Activated naive CD8-positive, alpha-beta T cell treated with anti-CD3 and anti-CD28 coated beads, Interleukin-2, amount 50 U/mL, for 24 hours (primary cell): ENCODE measurements around the gene EPYC.
"Not testable (repeated sequence)": the region's sequence is repeated elsewhere in the genome, so short reads cannot be mapped to it uniquely, and the experiment has no call there.

Experiments used
- ATAC-seq: fragments of 150-1000 bp; cut with Tn5 transposase; one replicate; pipeline ENCODE4 v1.10.0; 2021
- DNase-seq: peaks from one replicate; pipeline ENCODE4 v3.0.0; 2021
- H3K27ac Mint-ChIP-seq: one replicate; pipeline ENCODE4 v1.8.0; 2021; ENCODE audit warnings: mild to moderate bottlenecking, mixed read lengths
- H3K27me3 Mint-ChIP-seq: one replicate; pipeline ENCODE4 v1.8.0; 2021; ENCODE audit warnings: mixed read lengths
- H3K36me3 Mint-ChIP-seq: one replicate; pipeline ENCODE4 v1.8.0; 2021; ENCODE audit warnings: low read depth, mixed read lengths
- H3K4me1 Mint-ChIP-seq: one replicate; pipeline ENCODE4 v1.8.0; 2021; ENCODE audit warnings: mixed read lengths
- H3K4me3 Mint-ChIP-seq: one replicate; pipeline ENCODE4 v1.8.0; 2021; ENCODE audit warnings: mild to moderate bottlenecking, moderate library complexity, mixed read lengths
- H3K9me3 Mint-ChIP-seq: one replicate; pipeline ENCODE4 v1.8.0; 2021; ENCODE audit warnings: mixed read lengths

The EPYC gene

DNA sequence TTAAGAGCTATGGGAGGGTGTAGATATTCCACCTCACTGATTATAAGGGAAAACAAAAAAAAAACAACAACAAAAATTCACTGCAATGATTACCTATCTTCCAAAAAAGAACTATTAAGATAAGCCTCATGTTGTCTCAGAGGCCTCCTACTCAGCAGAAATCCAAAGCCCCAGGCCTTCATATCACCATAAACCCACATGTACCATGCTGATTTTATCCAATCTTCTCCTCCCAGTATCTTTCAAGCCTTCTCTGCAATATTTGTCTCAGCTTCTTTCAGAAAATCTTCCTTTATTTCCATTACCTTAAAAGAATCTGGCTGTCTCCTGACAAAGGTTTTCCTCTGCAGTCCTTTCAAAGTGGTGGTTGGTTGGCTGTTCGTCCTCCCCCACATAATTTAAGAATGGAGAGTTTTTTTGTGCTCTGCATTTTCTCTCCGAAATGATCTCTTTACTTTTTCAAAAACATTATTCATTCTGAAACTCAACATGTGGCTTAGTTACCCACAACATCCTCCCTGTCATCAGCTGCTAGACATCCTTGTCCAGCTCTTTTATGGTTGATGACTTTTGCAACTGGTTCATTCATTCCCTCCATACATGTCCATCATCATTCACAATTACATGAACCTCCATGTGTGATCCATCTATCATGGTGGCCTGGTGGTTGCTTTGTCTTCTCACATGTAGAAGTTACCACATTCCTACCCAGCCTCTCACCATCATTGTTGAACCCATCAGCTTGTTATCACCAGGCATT, 2.9 kb upstream of the EPYC start:
- Mint-ChIP-seq H3K4me3 (peak overlapping the region; percentile 16), H3K36me3 (no peaks in the 10 kb centered on the region), H3K9me3 (peaks cover 3% of the 10 kb centered on the region), H3K4me1 (peaks cover 15% of the 10 kb centered on the region), H3K27ac (peak overlapping the region; percentile 59), H3K27me3 (peaks cover 22% of the 10 kb centered on the region)
- DNase-seq: no peak
- ATAC-seq: peak; percentile 59

- Mint-ChIP-seq H3K27ac (no peak overlapping the region), H3K27me3 (peaks cover 15% of the 10 kb centered on the region), H3K4me3 (no peak overlapping the region), H3K9me3 (peaks cover 3% of the 10 kb centered on the region), H3K36me3 (no peaks in the 10 kb centered on the region), H3K4me1 (peaks cover 12% of the 10 kb centered on the region)
- DNase-seq (no peak), ATAC-seq (no peak)
These were observed 1.0 kb downstream of the EPYC start for GRCh38 chr12:91003737-91004136.

DNA sequence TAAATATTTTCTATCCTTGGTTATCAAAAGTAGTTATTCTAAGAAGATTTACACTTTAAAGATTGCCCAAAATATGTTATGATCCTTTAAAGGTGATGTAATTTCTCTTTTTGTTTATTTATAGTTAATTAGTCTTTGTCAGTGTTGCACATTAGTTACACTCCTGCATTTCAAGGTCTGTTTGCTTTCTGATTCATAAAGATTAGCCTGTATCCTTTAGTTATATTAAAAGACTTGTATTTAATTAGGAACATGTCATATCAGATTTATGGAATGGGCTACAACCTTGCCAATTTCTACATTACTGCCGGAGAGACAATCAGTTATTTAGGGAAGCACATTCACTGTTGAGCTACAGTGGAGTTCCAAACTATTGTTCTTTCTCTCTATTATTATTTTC, 3.5 kb downstream of the EPYC start:
- ATAC-seq: no peak
- peaks cover 4% of the 10 kb centered on the region for H3K27me3 Mint-ChIP-seq
- no peaks in the 10 kb centered on the region for H3K36me3 Mint-ChIP-seq
- no peak overlapping the region for H3K27ac Mint-ChIP-seq
- no peaks in the 10 kb centered on the region for H3K4me1 Mint-ChIP-seq
- H3K4me3 Mint-ChIP-seq: no peak overlapping the region
- H3K9me3 Mint-ChIP-seq: no peaks in the 10 kb centered on the region
- DNase-seq: no peak

GRCh38 chr12:90999966-91000365, 4.8 kb downstream of the EPYC start:
- no peaks in the 10 kb centered on the region for H3K4me1 Mint-ChIP-seq
- DNase-seq (no peak), ATAC-seq (no peak)
- H3K27me3 Mint-ChIP-seq: peaks cover 4% of the 10 kb centered on the region
- H3K27ac Mint-ChIP-seq: no peak overlapping the region
- H3K9me3 Mint-ChIP-seq: no peaks in the 10 kb centered on the region
- H3K4me3 Mint-ChIP-seq: no peak overlapping the region
- H3K36me3 Mint-ChIP-seq: no peaks in the 10 kb centered on the region

DNA sequence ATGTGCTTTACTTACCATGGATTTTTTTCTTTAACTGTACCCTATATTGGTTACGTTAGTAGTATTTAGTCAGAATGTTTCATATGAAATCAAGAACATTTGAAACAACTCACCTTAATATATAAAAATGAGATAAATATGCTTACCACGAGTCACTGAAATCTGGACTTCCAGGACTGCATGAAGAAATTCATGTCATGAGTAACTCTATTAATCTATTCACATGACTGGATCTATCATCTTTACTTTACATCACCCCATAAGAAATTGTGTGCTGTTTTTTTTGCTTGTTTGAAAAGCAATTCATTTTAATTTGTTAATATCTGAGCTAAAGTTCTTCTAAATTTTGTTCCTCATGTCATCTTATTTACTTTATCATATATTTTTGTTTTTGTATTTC, 5.2 kb downstream of the EPYC start:
- Mint-ChIP-seq H3K4me1 (no peaks in the 10 kb centered on the region), H3K9me3 (no peaks in the 10 kb centered on the region), H3K27me3 (peaks cover 4% of the 10 kb centered on the region), H3K36me3 (no peaks in the 10 kb centered on the region), H3K27ac (no peak overlapping the region), H3K4me3 (no peak overlapping the region)
- DNase-seq: no peak
- no peak for ATAC-seq

GRCh38 chr12:90995010-90995409, 9.8 kb downstream of the EPYC start:
- Mint-ChIP-seq H3K9me3 (no peaks in the 10 kb centered on the region), H3K27me3 (peaks cover 2% of the 10 kb centered on the region), H3K4me3 (no peak overlapping the region), H3K36me3 (no peaks in the 10 kb centered on the region), H3K4me1 (no peaks in the 10 kb centered on the region), H3K27ac (no peak overlapping the region)
- ATAC-seq: no peak
- DNase-seq: no peak

DNA sequence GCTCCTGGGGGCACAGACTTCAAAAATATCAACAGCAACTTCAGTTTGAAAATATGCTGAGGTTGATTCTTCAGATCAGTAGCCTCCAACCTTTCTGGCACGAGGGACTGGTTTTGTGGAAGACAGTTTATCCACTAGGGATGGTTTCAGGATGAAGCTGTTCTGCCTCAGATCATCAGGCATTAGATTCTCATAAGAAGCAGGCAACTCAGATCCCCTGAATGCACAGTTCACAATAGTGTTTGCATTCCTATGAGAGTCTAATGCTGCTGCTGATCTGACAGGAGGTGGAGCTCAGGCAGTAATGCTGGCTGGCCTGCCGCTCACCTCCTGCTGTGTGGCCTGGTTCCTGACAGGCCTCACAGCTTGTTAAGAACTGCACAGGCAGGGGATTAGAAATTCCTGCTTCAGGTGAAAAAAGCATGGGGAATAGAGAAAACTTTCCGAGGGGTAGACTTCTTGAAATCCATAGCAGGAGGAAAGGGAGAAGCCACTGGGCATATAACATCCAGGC, 12.8 kb downstream of the EPYC start:
- peaks cover 3% of the 10 kb centered on the region for H3K27me3 Mint-ChIP-seq
- H3K4me3 Mint-ChIP-seq: no peak overlapping the region
- H3K9me3 Mint-ChIP-seq: no peaks in the 10 kb centered on the region
- no peaks in the 10 kb centered on the region for H3K36me3 Mint-ChIP-seq
- H3K4me1 Mint-ChIP-seq: no peaks in the 10 kb centered on the region
- no peak for ATAC-seq
- no peak for DNase-seq
- H3K27ac Mint-ChIP-seq: no peak overlapping the region

DNA sequence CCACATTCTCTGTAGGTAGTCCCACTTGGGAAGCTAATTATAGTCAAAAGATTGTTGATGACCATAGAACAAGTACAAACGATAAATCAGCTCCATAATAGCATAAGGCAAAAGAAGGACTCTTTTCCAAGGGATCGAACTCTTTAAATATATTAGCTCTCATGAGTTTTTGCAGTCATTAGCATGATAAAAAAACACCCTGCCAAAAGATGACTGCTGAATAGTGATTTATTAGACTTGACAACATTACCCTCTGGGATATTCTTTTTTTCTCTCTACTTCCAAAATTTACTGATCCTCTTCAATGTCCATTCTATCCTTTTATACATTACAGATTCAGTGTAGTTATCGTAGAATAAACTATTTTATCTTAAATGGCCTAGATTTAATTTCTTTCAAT, 14.2 kb downstream of the EPYC start:
- Mint-ChIP-seq H3K4me3 (no peak overlapping the region), H3K27me3 (peaks cover 4% of the 10 kb centered on the region), H3K27ac (no peak overlapping the region), H3K4me1 (no peaks in the 10 kb centered on the region), H3K9me3 (no peaks in the 10 kb centered on the region), H3K36me3 (no peaks in the 10 kb centered on the region)
- ATAC-seq: no peak
- no peak for DNase-seq

GRCh38 chr12:90989686-90990111, 15.1 kb downstream of the EPYC start:
- Mint-ChIP-seq H3K36me3 (no peaks in the 10 kb centered on the region), H3K9me3 (no peaks in the 10 kb centered on the region), H3K4me1 (no peaks in the 10 kb centered on the region), H3K27me3 (peaks cover 4% of the 10 kb centered on the region), H3K4me3 (no peak overlapping the region), H3K27ac (no peak overlapping the region)
- DNase-seq (no peak), ATAC-seq (no peak)

DNA sequence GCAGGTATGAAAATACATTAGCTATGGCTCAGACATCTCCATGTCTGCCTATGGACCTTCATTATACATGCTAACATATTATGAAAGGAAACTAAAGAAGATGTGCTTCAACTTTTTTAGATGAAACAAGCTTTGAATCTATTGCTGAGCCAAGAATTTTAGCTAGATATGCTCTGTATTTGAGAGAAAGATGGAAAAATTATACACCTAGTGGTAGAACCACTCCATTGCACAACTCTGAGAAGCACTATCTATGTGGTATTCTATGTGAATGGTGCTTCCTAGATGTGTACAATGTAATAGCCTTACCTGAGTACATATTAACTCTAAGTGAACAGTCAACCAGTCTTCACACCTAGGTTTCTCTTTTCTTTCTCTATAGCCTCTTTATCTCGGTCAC, 17.3 kb downstream of the EPYC start:
- no peak for DNase-seq
- Mint-ChIP-seq H3K4me1 (no peaks in the 10 kb centered on the region), H3K27me3 (peaks cover 4% of the 10 kb centered on the region), H3K9me3 (no peaks in the 10 kb centered on the region), H3K27ac (no peak overlapping the region), H3K36me3 (no peaks in the 10 kb centered on the region), H3K4me3 (no peak overlapping the region)
- peak; percentile 40 for ATAC-seq

GRCh38 chr12:90987101-90987500, 17.7 kb downstream of the EPYC start:
- Mint-ChIP-seq H3K27me3 (peaks cover 4% of the 10 kb centered on the region), H3K4me3 (no peak overlapping the region), H3K4me1 (no peaks in the 10 kb centered on the region), H3K9me3 (no peaks in the 10 kb centered on the region), H3K36me3 (no peaks in the 10 kb centered on the region), H3K27ac (no peak overlapping the region)
- DNase-seq: no peak
- ATAC-seq: no peak

DNA sequence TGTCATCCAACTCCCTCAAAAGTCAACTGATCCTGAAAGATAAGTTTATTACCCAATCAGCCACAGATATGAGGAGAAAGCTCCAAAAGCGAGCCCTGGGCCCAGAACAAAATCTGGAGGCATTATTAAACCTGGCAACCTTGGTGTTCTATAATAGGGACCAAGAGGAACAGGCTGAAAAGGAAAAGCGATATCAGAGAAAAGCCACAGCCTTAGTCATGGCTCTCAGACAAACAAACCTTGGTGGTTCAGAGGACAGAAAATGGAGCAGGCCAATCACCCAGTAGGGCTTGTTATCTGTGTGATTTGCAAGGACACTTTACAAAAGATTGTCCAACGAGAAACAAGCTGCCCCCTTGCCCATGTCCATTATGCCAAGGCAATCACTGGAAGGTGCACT, 19.4 kb downstream of the EPYC start:
- not testable (repeated sequence) for H3K9me3 Mint-ChIP-seq, H3K27ac Mint-ChIP-seq, H3K4me3 Mint-ChIP-seq, H3K27me3 Mint-ChIP-seq, H3K4me1 Mint-ChIP-seq, DNase-seq, H3K36me3 Mint-ChIP-seq, ATAC-seq

DNA sequence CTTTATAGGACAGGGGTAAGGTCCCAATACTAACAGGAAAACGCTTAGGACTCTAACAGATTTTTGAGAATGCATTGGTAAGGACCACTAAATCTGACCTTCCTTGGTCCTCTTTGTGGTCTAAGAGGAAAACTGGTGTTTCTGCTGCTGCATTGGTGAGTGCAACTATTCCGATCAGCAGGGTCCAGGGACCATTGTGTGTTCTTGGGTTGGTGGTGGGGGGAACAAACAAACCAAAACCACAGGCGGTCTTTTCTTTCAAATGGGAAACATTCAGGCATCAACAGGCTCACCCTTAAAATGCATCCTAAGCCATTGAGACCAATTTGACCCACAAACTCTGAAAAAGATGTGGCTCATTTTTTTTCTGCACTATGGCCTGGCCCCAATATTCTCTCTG, 20.7 kb downstream of the EPYC start:
- Mint-ChIP-seq H3K4me1 (no peaks in the 10 kb centered on the region), H3K4me3 (no peak overlapping the region), H3K36me3 (no peaks in the 10 kb centered on the region), H3K9me3 (no peaks in the 10 kb centered on the region), H3K27me3 (peaks cover 2% of the 10 kb centered on the region), H3K27ac (no peak overlapping the region)
- ATAC-seq: no peak
- DNase-seq: no peak

- no peaks in the 10 kb centered on the region for H3K36me3 Mint-ChIP-seq
- H3K27ac Mint-ChIP-seq: no peak overlapping the region
- no peak for ATAC-seq
- peaks cover 2% of the 10 kb centered on the region for H3K27me3 Mint-ChIP-seq
- H3K9me3 Mint-ChIP-seq: no peaks in the 10 kb centered on the region
- DNase-seq: no peak
- H3K4me1 Mint-ChIP-seq: no peaks in the 10 kb centered on the region
- no peak overlapping the region for H3K4me3 Mint-ChIP-seq
These were observed 22.6 kb downstream of the EPYC start for GRCh38 chr12:90982170-90982569.

DNA sequence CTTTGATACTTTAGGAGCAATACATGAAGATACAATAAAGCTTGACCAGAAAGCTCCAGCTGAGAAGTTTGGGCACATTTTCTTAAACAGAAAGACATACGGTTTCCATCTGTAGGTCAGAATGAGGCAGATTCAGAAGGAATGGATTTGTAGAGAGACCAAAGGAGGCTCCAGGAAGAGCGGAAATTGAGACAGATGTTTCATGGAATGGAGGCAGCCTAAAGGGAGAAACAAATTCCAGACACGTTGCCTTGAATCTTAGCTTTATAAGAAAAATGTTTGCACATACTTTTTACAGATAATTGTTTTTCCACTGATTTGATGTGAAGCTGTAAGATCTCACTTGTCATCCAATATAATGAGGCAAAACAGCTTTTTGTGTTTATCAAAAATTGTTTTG, 24.8 kb downstream of the EPYC start:
- Mint-ChIP-seq H3K4me3 (no peak overlapping the region), H3K27ac (no peak overlapping the region), H3K36me3 (no peaks in the 10 kb centered on the region), H3K4me1 (no peaks in the 10 kb centered on the region), H3K9me3 (no peaks in the 10 kb centered on the region), H3K27me3 (peaks cover 2% of the 10 kb centered on the region)
- no peak for ATAC-seq
- DNase-seq: no peak

- Mint-ChIP-seq H3K27ac (no peak overlapping the region), H3K36me3 (no peaks in the 10 kb centered on the region), H3K9me3 (no peaks in the 10 kb centered on the region), H3K4me3 (no peak overlapping the region), H3K4me1 (no peaks in the 10 kb centered on the region), H3K27me3 (peaks cover 2% of the 10 kb centered on the region)
- DNase-seq: no peak
- ATAC-seq: no peak
These were observed 25.8 kb downstream of the EPYC start for GRCh38 chr12:90979019-90979418.
